Measurements from ENCODE around the gene PHLDA2. TPM values are rescaled to one million over a fixed set of nuclear protein-coding genes. Genes with fewer than 3 reads are reported as not detected.

Gene PHLDA2
- total and polyA plus RNA-seq, 2 donors from 2014 or later, result 9.0 to 19.7 TPM

DNA sequence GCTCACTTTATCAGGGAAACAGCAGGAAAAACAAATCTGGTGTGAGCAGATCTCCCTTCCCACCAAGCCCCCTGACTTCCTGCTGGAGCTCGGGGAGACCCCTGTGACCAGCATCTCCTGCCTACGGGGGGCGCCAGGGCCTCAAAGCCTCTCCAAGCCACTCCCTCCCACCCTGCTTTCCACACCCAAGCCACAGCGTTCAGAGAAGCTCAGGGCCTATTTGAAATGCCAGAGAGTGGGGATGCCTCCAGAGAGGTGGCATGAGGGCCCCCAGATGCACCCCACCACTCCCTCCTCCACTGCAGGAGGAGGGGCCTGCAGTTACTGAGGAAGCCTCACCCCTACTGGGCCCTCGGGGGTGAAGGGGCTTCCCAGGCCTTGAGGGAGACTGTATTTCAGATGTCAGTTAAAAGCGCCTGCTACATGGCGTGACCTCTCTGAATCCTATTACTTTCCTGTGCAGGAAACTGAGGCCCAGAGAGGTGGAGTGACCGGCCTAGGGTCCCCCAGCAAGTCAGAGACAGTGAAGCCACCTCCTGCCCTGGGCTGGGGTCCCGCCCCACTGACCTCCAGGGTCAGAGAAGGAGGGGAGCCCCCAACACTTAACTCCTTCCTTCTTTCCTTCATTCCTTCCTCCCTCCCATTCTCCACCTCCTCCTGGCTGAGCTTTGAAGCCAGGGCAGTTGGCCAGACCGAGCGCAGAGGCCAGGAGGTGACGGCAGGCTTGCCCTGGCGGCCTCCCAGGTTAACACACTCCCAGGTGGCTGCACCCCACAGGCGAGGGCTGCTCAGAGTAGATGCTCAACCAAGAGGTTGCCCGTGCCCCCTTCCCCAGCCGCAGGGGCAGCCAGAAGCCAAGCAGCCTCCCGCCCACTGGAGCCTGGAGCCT is 37.6 kb downstream of the PHLDA2 start:
- intact Hi-C loops (cut with DNase I), result no loop called here
- Histone ChIP-seq H3K9ac (ENCODE audit: low read length in 3 of 3) (peak overlapping the region in 1 of 3 donors; percentile 59), H3K27ac (ENCODE audit: low read depth in 2 of 2, low read length in 2 of 2) (peak overlapping the region; percentile 51 to 74), H3K27me3 (ENCODE audit: control insufficient read depth, insufficient read depth, low read length) (no peaks in the 10 kb centered on the region), H3K4me1 (ENCODE audit: control insufficient read depth in 2 of 3, insufficient read depth in 2 of 3, low read depth in 1 of 3, low read length in 3 of 3) (peaks cover 0 to 19% (median 15%) of the 10 kb centered on the region in 3 donors), H3K36me3 (ENCODE audit: control insufficient read depth in 2 of 3, insufficient read depth in 3 of 3, low read length in 3 of 3) (no peaks in the 10 kb centered on the region), H3K4me3 (ENCODE audit: low read length in 3 of 3) (peak overlapping the region in 1 of 3 donors; percentile 52), H3K9me3 (ENCODE audit: control insufficient read depth in 2 of 3, insufficient read depth in 1 of 3, low read length in 3 of 3) (no peaks in the 10 kb centered on the region)
- TF ChIP-seq, protein P1, sequence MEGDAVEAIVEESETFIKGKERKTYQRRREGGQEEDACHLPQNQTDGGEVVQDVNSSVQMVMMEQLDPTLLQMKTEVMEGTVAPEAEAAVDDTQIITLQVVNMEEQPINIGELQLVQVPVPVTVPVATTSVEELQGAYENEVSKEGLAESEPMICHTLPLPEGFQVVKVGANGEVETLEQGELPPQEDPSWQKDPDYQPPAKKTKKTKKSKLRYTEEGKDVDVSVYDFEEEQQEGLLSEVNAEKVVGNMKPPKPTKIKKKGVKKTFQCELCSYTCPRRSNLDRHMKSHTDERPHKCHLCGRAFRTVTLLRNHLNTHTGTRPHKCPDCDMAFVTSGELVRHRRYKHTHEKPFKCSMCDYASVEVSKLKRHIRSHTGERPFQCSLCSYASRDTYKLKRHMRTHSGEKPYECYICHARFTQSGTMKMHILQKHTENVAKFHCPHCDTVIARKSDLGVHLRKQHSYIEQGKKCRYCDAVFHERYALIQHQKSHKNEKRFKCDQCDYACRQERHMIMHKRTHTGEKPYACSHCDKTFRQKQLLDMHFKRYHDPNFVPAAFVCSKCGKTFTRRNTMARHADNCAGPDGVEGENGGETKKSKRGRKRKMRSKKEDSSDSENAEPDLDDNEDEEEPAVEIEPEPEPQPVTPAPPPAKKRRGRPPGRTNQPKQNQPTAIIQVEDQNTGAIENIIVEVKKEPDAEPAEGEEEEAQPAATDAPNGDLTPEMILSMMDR (IDR thresholded peaks at IDR 0.05; ENCODE audit: borderline replicate concordance, extremely low read depth, insufficient read depth), result no peak
- FAIRE-seq (no peak), DNase-seq (peak in 1 of 5 donors; percentile 76)

DNA sequence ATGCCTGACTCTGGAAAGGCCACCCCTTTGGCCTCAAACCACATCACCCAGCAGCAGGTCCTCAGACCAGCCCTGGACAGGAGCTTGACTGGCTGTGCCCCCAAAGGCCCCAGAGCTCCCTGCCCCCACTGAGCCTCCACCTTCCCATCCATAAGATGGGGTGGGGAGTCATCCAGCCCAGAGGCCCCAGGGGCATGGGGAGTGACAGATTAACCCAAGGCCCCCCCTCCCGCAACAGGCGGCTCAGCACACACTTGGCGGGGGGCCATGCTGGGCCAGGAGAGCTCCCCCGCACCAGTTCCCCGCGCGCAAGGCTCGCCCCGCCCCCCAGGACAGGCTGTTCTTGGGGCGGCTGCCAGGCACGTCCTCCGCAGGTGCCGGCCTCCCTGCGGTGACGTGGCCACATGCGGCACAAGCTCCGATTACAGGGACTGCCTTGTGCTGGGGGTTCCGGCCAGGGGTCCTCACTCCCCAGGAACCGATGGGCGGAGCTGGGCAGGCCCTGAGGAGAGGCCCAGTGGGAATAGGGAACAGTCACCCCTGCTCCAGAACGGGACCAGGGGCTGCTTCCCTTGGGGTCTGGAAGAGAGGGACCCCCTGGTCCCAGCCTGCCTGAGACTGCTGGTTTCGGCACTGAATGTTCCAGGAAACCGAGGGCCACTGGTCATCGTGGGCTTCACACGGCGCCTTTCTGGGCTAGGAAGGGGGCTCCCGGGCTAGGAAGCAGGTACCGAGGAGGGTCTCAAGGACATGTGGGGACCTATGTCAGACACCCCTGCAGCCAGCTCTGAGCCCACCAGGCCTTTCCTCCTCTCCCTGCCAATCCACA is 38.5 kb downstream of the PHLDA2 start:
- Histone ChIP-seq H3K36me3 (ENCODE audit: control insufficient read depth in 2 of 3, insufficient read depth in 3 of 3, low read length in 3 of 3) (no peaks in the 10 kb centered on the region), H3K4me1 (ENCODE audit: control insufficient read depth in 2 of 3, insufficient read depth in 2 of 3, low read depth in 1 of 3, low read length in 3 of 3) (peaks cover 0 to 21% (median 15%) of the 10 kb centered on the region in 3 donors), H3K4me3 (ENCODE audit: low read length in 3 of 3) (no peak overlapping the region), H3K27me3 (ENCODE audit: control insufficient read depth, insufficient read depth, low read length) (no peaks in the 10 kb centered on the region), H3K27ac (ENCODE audit: low read depth in 2 of 2, low read length in 2 of 2) (peak overlapping the region; percentile 34 to 74), H3K9me3 (ENCODE audit: control insufficient read depth in 2 of 3, insufficient read depth in 1 of 3, low read length in 3 of 3) (no peaks in the 10 kb centered on the region), H3K9ac (ENCODE audit: low read length in 3 of 3) (peak overlapping the region in 1 of 3 donors; percentile 59)
- intact Hi-C loops (cut with DNase I), result no loop called here
- FAIRE-seq, result no peak
- DNase-seq, result peak; percentile 85 to 94 (median 93)
- TF ChIP-seq, protein P1 (IDR thresholded peaks at IDR 0.05; ENCODE audit: borderline replicate concordance, extremely low read depth, insufficient read depth), result no peak

DNA sequence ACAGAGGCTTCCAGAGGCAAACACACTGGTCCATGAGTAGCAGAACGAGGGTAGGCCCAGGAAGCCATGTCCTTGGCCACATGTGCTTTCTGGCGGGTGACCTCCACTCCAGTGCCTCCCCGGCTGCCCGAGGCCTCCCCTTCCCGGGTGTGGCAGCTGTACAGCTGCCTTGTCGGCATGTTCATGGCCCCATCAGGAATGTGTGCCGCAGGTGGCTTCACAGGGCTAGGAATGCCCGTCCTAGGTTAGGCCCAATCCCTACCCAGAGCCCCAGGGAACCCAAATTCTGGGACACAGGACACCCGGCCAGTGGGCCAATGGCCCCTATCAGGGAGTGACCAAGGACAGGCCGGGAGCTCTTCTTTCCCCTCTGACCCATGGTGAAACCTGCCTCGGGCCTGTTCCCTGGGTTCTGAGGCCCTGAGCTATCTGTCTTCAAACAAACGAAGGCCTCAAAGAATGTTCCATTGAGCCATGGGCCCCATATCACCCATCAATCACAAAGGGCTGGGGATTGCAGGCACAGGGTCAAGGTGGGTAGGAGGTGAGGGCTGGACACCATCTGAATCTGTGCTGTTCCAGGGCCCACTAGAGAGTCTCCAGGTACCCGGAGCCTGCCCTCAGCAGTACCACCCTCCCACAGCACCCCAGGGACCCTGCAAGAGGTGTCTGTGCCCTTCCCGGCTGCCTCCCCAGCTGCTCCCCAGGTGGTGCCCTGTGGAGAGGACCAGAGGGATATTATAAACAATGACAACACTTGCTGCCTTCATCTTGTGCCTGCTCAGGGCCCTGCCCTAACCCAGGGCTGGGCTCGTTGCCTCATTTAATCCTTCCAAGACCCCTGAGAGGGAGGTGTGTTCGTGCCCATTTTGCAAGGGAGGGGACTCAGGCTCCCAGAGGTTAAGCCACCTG is 39.6 kb downstream of the PHLDA2 start:
- DNase-seq (peak in 1 of 5 donors; percentile 66), FAIRE-seq (no peak)
- Histone ChIP-seq H3K36me3 (ENCODE audit: control insufficient read depth in 2 of 3, insufficient read depth in 3 of 3, low read length in 3 of 3) (no peaks in the 10 kb centered on the region), H3K4me3 (ENCODE audit: low read length in 3 of 3) (no peak overlapping the region), H3K27me3 (ENCODE audit: control insufficient read depth, insufficient read depth, low read length) (no peaks in the 10 kb centered on the region), H3K27ac (ENCODE audit: low read depth in 2 of 2, low read length in 2 of 2) (peak overlapping the region; percentile 7 to 32), H3K9ac (ENCODE audit: low read length in 3 of 3) (peak overlapping the region in 1 of 3 donors; percentile 19), H3K9me3 (ENCODE audit: control insufficient read depth in 2 of 3, insufficient read depth in 1 of 3, low read length in 3 of 3) (no peaks in the 10 kb centered on the region), H3K4me1 (ENCODE audit: control insufficient read depth in 2 of 3, insufficient read depth in 2 of 3, low read depth in 1 of 3, low read length in 3 of 3) (peaks cover 0 to 26% (median 15%) of the 10 kb centered on the region in 3 donors)
- intact Hi-C loops (cut with DNase I), result loop anchor here (2.0 to 10.0 kb wide), 2 partner anchors 357 to 465 kb away; no protein-coding TSS in a partner anchor
- TF ChIP-seq, protein P1 (IDR thresholded peaks at IDR 0.05; ENCODE audit: borderline replicate concordance, extremely low read depth, insufficient read depth), result no peak
